Transverse colon (tissue), 4 donors: ENCODE results near the gene SFXN5.

Experiments
- CTCF ChIP-seq, 5 experiments: fragments of 200-600 bp in 3 of 5; fragments of 450-650 bp in 2 of 5; sonication (generic) in 3 of 5; IDR thresholded peaks; 1 replicate in 2 of 5; 2 replicates in 3 of 5; pipeline ENCODE4 v1.5.1; 2016 to 2017; ENCODE audit warnings: antibody characterized with exemption in 5 of 5, inconsistent platforms in 3 of 5, mild to moderate bottlenecking in 2 of 5, moderate library complexity in 1 of 5
- EP300 ChIP-seq: sonication (generic); formaldehyde crosslinking; IDR thresholded peaks from one replicate; pipeline ENCODE4 v1.6.1; 2017; ENCODE audit warnings: antibody characterized with exemption, low read depth
- POLR2A ChIP-seq: fragments of 450-650 bp; IDR thresholded peaks from one replicate; pipeline ENCODE4 v1.6.1; 2016; ENCODE audit warnings: antibody characterized with exemption, mild to moderate bottlenecking, moderate library complexity
- POLR2AphosphoS5 ChIP-seq, 3 donors: sonication (generic); formaldehyde crosslinking; IDR thresholded peaks; one replicate each; pipeline ENCODE4 v1.6.1; 2016; ENCODE audit warnings: antibody characterized with exemption in 3 of 3

DNA sequence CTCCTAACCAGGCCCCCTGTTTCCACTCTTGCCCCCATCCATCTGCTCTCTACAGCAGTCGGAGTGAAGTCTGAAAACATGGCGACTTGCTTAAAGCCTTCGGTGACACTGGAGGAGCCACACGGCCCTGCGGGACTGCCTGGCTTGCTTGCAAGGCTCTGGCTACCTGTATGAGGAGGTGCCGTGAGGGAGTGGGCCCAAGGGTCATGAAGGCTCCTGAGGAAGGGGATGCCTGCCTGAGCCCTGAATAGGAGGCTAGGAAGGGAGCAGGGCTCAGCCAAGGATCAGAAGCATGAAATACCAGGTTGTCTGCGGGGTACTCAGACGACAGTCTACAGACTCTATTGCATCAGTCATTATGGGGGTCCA, 78.8 kb downstream of the SFXN5 start:
- no peak for TF ChIP-seq POLR2A
- TF ChIP-seq CTCF (IDR thresholded peaks at IDR 0.05): no peak
- TF ChIP-seq POLR2AphosphoS5 (IDR thresholded peaks at IDR 0.05): no peak
- no peak for TF ChIP-seq EP300
